Astrocyte of the spinal cord (primary cell): ENCODE data around the gene WRAP73.
"Not testable (repeated sequence)": the region's sequence is repeated elsewhere in the genome, so short reads cannot be mapped to it uniquely, and the experiment has no call there.

Experiments used
- DNase-seq: peaks from one replicate; pipeline ENCODE4 v3.0.0; 2011; ENCODE audit warnings: low read depth, low spot score
- H3K4me3 ChIP-seq: 2 replicates; pipeline ENCODE4 v1.5.1; 2011; ENCODE audit warnings: low read depth, mild to moderate bottlenecking, low read length, moderate library complexity
- CTCF ChIP-seq: IDR thresholded peaks from 2 replicates; pipeline ENCODE4 v1.5.1; 2012; ENCODE audit warnings: low read depth, mild to moderate bottlenecking, low read length, inconsistent platforms
- in situ Hi-C: cut with HindIII; loops from 2 replicates; pipeline ENCODE4 v1.10.0; 2017; ENCODE audit warnings: low sequenced_read_pairs

Gene WRAP73

GRCh38 chr1:3585940-3586568 is 63.8 kb downstream of the WRAP73 start:
- no peak for TF ChIP-seq CTCF
- DNase-seq, result no peak
- H3K4me3 ChIP-seq, result no peak overlapping the region
- in situ Hi-C loops, result no loop called here

GRCh38 chr1:3585353-3585868 is 64.5 kb downstream of the WRAP73 start:
- DNase-seq, H3K4me3 ChIP-seq, in situ Hi-C loops: not testable (repeated sequence)

GRCh38 chr1:3584915-3585314 is 65.0 kb downstream of the WRAP73 start:
- no peak for TF ChIP-seq CTCF

GRCh38 chr1:3583751-3584150 is 66.2 kb downstream of the WRAP73 start:
- in situ Hi-C loops, H3K4me3 ChIP-seq, DNase-seq: not testable (repeated sequence)

More at GRCh38 chr1:3584915-3585314, 65.0 kb downstream of the WRAP73 start:
- in situ Hi-C loops, result no loop called here
- H3K4me3 ChIP-seq, result no peak overlapping the region
- no peak for DNase-seq

- TF ChIP-seq CTCF, result no peak
- no peak for DNase-seq
- in situ Hi-C loops, result no loop called here
- no peak overlapping the region for H3K4me3 ChIP-seq
These were observed 68.4 kb downstream of the WRAP73 start for GRCh38 chr1:3581296-3582036.
